ENCODE results near the gene ASB15. TPM values are rescaled to one million over a fixed set of nuclear protein-coding genes. Genes with fewer than 3 reads are reported as not detected.
A peak's percentile ranks its signal among the peaks of the same experiment; 100 is the strongest.
"Not testable (repeated sequence)": the region's sequence is repeated elsewhere in the genome, so short reads cannot be mapped to it uniquely, and the experiment has no call there.

ASB15 gene
- not detected in 2 replicates for total RNA-seq (2014; rRNA removed; shearing (Covaris generic))

DNA sequence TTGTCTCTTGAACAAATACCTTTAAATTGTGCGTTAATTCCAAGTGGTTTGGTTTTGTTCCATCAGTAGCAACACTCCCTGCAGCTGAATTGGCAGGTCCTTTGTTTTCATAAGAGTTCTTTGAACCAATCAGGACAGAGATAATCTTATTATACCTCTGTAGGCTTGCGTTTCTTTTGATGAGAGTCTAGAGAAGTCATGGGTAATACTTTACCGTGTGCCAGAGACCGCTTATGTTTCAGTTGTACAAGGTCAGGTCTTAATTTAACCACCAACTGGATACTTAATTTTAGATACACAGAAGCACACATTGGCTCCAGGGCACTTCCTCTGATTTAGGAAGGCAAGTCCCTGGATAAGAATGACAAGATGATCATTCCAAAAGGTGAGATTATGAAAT, at the start of gene ASB15:
Gene ASB15 (plus strand): TSS at position 292 of the 400 bp plus-strand sequence. CDS start 12,682 bp downstream, outside the sequence.
- DNase-seq, result no peak
- H3K36me3 ChIP-seq, result no peaks in the 10 kb centered on the region
- no peak within 1 kb of the TSS for H3K27ac ChIP-seq
- no peaks in the 10 kb centered on the region for H3K9me3 ChIP-seq (replicated peaks)
- H3K4me1 ChIP-seq, result no peaks in the 10 kb centered on the region
- H3K4me3 ChIP-seq, result no peak within 1 kb of the TSS
- no peaks in the 10 kb centered on the region for H3K27me3 ChIP-seq

DNA sequence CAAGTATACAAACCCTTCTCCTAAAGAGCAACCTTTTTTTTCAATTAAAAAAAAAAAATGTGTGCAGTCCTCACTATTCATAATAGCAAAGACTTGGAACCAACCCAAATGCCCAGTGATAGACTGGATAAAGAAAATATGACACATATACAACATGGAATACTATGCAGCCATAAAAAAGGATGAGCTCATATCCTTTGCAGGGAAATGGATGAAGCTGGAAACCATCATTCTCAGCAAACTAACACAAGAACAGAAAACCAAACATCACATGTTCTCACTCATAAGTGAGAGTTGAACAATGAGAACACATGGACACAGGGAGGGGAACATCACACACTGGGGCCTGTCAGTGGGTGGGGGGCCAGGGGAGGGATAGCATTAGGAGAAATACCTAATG, 49.5 kb upstream of the ASB15 start:
- H3K36me3 ChIP-seq, result peaks cover 24% of the 10 kb centered on the region
- H3K27me3 ChIP-seq; H3K9me3 ChIP-seq (replicated peaks); H3K4me1 ChIP-seq; H3K27ac ChIP-seq; DNase-seq; H3K4me3 ChIP-seq: not testable (repeated sequence)

DNA sequence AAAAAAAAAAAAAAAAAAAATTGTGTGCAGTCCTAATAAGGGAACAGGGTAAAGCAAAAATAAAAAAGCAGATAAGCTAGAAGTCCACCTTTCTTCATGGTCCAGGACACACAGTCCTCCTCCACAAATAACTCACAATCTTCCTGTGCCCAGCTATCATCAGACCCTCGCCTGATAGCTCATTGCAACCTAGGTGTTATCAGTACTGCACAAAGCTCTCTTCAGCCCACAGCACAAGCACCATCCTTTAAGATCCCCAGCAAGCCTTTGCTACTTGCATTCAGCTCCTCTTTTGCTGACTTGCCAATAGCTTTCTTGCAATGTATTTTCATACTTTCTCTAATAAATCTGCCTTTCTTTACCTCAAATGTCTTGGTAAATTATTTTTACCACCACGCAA, 49.0 kb upstream of the ASB15 start:
- H3K4me3 ChIP-seq, result no peak overlapping the region
- H3K9me3 ChIP-seq (replicated peaks), result no peaks in the 10 kb centered on the region
- no peak for DNase-seq
- no peak overlapping the region for H3K27ac ChIP-seq
- peaks cover 24% of the 10 kb centered on the region for H3K36me3 ChIP-seq
- H3K4me1 ChIP-seq, result 0 out of 2 replicates have a peak, but pooled peaks cover 2% of the 10 kb centered on the region
- H3K27me3 ChIP-seq, result no peaks in the 10 kb centered on the region

GRCh38 chr7:123553159-123553558, 48.5 kb upstream of the ASB15 start:
- H3K27ac ChIP-seq, result no peak overlapping the region
- 0 out of 2 replicates have a peak, but pooled peaks cover 2% of the 10 kb centered on the region for H3K4me1 ChIP-seq
- peaks cover 22% of the 10 kb centered on the region for H3K36me3 ChIP-seq
- H3K4me3 ChIP-seq, result no peak overlapping the region
- H3K27me3 ChIP-seq, result no peaks in the 10 kb centered on the region
- DNase-seq, result no peak
- H3K9me3 ChIP-seq (replicated peaks), result no peaks in the 10 kb centered on the region

DNA sequence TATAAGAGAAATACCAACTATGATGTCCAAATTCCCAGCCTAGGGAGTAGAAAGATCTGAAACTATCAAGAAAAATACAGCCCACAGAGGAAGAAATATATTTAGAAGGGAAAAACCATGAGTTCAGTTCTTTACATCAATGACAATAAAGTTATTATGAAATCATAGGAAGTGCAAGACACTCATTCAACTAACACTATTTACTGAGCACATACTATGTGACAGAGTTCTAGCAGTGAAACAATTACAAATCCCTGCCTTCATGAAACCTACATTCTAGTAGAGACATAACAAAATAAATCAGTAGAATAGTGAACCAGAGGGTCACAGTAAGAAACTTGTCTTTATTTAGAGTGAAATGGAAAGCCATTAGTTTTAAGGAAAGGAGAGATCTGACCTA, 46.1 kb upstream of the ASB15 start:
- Histone ChIP-seq H3K4me1 (0 out of 2 replicates have a peak, but pooled peaks cover 2% of the 10 kb centered on the region), H3K27ac (no peak overlapping the region), H3K36me3 (peaks cover 10% of the 10 kb centered on the region), H3K4me3 (no peak overlapping the region), H3K27me3 (no peaks in the 10 kb centered on the region), H3K9me3 (replicated peaks) (no peaks in the 10 kb centered on the region)
- no peak for DNase-seq

DNA sequence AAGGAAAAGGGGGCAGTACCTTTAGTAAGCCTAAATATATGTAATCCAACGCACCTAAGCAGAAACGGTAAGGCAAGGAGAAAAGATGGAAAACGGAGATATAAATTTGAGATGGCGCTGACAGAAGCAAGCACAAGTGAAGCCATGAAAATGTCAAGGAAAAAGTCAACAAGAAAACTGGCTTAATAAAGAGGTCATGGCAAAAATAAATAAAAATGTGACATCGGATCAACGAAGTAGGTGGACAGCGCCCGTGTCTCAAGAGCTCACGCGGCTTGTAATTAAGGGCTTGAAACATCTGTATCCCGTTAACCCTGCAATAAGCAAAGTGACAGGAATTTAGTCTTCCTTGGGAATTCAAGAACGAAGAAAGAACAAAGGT, 44.6 kb upstream of the ASB15 start:
- Histone ChIP-seq H3K27me3 (no peaks in the 10 kb centered on the region), H3K9me3 (replicated peaks) (no peaks in the 10 kb centered on the region)
- no peak for DNase-seq

DNA sequence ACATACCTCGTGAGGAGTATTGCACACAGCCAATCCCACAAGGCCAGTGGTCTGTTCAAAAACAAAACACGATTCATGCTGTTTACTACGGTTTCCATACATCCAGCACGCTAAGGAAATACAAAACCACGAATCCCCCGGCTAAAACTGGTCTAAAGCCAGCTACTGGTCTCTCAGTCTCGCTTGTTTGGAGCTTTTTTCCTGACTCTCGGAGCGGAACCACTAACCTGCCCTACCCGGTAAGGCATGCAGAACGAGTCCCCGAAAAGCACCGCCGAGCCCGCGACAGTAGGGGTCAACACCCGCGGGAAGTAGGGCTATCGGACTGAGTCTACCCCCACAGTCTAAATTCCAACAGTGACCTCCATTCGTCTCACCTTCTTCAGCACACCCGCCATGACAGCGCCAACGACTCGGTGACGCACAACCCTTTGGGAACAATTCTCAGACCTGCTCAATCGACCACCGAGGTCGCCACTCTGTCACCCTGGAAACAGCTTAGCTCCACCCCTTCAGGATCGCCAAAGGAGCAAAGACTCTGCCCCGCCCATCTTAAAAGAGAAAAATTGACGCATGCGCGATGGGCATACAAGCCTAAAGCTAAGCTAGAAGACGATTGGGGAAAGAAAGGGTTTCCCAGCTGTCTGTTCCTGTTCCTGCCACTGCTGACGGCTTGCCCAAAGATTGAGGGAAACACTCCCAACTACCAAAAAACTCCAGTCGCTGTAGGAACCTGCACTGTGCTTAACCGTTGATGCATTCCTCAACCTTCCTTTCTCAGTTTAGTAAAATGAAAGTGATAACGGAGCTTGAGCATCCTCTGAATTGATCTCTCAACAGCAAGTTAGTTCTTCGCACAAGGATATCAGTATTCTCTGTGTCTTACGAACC, 44.0 kb upstream of the ASB15 start, which contains the start of gene NDUFA5:
Gene NDUFA5 (minus strand): TSS at position 421 of the 891 bp plus-strand sequence. CDS start 23 bp downstream, at position 398.
- Histone ChIP-seq H3K27me3 (no peaks in the 10 kb centered on the region), H3K36me3 (peaks cover 5% of the 10 kb centered on the region; the same call in 1 of the 2 replicates), H3K27ac (peak within 1 kb of the TSS; percentile 94), H3K4me3 (peak within 1 kb of the TSS; percentile 92), H3K4me1 (peaks cover 9% of the 10 kb centered on the region), H3K9me3 (replicated peaks) (no peaks in the 10 kb centered on the region)
- peak; percentile 99 to 100 for DNase-seq

More for the DNA sequence above, 44.6 kb upstream of the ASB15 start:
- H3K36me3 ChIP-seq, result peaks cover 8% of the 10 kb centered on the region
- peak overlapping the region; percentile 92 for H3K4me3 ChIP-seq
- peak overlapping the region; percentile 94 for H3K27ac ChIP-seq
- H3K4me1 ChIP-seq, result peaks cover 4% of the 10 kb centered on the region

DNA sequence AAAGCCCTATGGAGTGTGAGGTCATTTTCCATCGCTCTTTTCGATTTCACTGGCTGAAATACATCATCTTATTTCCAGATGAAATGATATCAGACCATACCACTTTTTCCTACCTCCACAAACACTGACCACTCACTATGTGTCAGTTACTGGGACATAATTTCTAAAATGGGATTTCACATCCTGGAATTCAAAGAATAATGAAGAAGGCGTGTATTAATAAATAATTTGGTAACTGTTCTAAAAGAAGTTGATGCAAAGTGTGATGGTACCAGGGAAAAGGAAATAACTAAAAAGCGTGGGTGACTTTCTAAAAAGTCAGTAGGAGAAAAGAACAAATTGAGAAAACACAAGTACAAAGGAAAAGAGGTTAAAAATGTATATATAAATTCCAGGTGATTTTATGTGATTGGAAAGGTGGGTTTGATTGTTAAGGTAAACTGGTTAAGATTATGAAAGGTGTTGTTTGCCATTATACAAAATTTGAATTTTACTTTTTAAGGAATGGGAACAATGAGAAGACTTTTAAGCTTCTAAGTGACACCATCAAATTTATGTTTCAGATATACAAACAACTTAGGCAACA, 43.2 kb upstream of the ASB15 start:
- Histone ChIP-seq H3K27ac (peak overlapping the region; percentile 94), H3K27me3 (no peaks in the 10 kb centered on the region)

GRCh38 chr7:123562121-123562520, 39.5 kb upstream of the ASB15 start:
- DNase-seq, result peak in 1 of 2 experiments; percentile 49
- Histone ChIP-seq H3K27ac (no peak overlapping the region), H3K9me3 (replicated peaks) (no peaks in the 10 kb centered on the region), H3K27me3 (no peaks in the 10 kb centered on the region), H3K4me3 (no peak overlapping the region), H3K36me3 (no peaks in the 10 kb centered on the region), H3K4me1 (peaks cover 7% of the 10 kb centered on the region)

More for the DNA sequence above, 43.2 kb upstream of the ASB15 start:
- no peak for DNase-seq
- no peaks in the 10 kb centered on the region for H3K36me3 ChIP-seq
- peak overlapping the region; percentile 92 for H3K4me3 ChIP-seq
- no peaks in the 10 kb centered on the region for H3K9me3 ChIP-seq (replicated peaks)
- H3K4me1 ChIP-seq, result peaks cover 9% of the 10 kb centered on the region

GRCh38 chr7:123569352-123570010, 32.1 kb upstream of the ASB15 start:
- Histone ChIP-seq H3K27me3 (no peaks in the 10 kb centered on the region), H3K9me3 (replicated peaks) (no peaks in the 10 kb centered on the region), H3K27ac (no peak overlapping the region), H3K4me3 (no peak overlapping the region), H3K36me3 (no peaks in the 10 kb centered on the region), H3K4me1 (no peaks in the 10 kb centered on the region; the same call in 1 of the 2 replicates)
- no peak for DNase-seq

- H3K9me3 ChIP-seq (replicated peaks), result no peaks in the 10 kb centered on the region
- peak in 1 of 2 experiments; percentile 29 for DNase-seq
- H3K4me1 ChIP-seq, result no peaks in the 10 kb centered on the region; the same call in 1 of the 2 replicates
Observed at GRCh38 chr7:123570390-123571182, 31.0 kb upstream of the ASB15 start.

DNA sequence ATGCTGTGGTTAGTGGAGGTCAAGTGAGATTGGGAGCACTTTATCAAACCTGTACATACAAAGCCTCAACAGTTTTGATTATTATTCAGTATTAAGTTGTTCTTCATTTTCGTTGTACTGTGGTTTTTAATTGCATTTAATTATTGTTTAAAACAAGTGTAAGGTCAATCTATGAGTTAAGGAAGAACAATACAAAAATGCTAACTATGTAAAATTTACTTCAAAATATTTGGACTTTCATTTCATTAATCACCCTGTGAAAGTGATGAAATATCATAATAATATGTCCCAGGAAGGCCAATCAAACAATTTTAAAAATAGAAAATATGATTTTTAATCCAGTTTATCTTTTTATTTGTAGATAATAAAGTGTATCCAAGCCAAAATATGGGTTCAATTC, 30.4 kb upstream of the ASB15 start:
- H3K36me3 ChIP-seq, result no peaks in the 10 kb centered on the region
- H3K4me1 ChIP-seq, result no peaks in the 10 kb centered on the region; the same call in 1 of the 2 replicates
- no peak overlapping the region for H3K4me3 ChIP-seq
- no peak for DNase-seq
- no peaks in the 10 kb centered on the region for H3K27me3 ChIP-seq
- H3K9me3 ChIP-seq (replicated peaks), result no peaks in the 10 kb centered on the region
- H3K27ac ChIP-seq, result no peak overlapping the region

More at GRCh38 chr7:123570390-123571182, 31.0 kb upstream of the ASB15 start:
- no peaks in the 10 kb centered on the region for H3K27me3 ChIP-seq
- no peak overlapping the region for H3K4me3 ChIP-seq
- H3K27ac ChIP-seq, result no peak overlapping the region
- H3K36me3 ChIP-seq, result no peaks in the 10 kb centered on the region

GRCh38 chr7:123571684-123572083, 29.9 kb upstream of the ASB15 start:
- Histone ChIP-seq H3K27me3 (no peaks in the 10 kb centered on the region), H3K9me3 (replicated peaks) (no peaks in the 10 kb centered on the region), H3K4me1 (no peaks in the 10 kb centered on the region; the same call in 1 of the 2 replicates), H3K27ac (no peak overlapping the region), H3K4me3 (no peak overlapping the region), H3K36me3 (no peaks in the 10 kb centered on the region)
- no peak for DNase-seq

DNA sequence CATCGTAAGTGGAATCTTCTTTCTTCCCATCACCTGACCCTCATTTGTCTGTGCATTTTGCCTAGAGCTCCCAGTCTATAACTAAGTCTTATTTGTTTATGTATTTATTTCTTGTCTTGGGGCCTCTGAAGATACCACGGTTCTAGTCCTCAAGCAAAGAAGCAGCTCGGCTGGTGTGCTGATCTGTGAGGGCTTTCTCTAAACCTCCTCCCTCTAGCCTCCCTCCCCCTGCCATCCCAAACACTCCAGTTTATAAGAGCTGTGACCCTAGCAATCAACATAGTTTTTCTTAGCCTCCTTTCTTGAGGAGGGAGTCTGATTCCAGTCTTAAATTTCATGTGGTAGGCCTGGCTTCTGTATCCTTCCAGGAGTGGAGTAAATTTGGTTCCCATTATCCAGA, 28.3 kb upstream of the ASB15 start:
- Histone ChIP-seq H3K27me3 (no peaks in the 10 kb centered on the region), H3K27ac (no peak overlapping the region), H3K4me1 (no peaks in the 10 kb centered on the region; the same call in 1 of the 2 replicates), H3K36me3 (no peaks in the 10 kb centered on the region), H3K9me3 (replicated peaks) (no peaks in the 10 kb centered on the region), H3K4me3 (no peak overlapping the region)
- DNase-seq, result no peak

All from SJCRH30 (cell line).